Measurements from ENCODE around the gene INPPL1.

GRCh38 chr11:72226701-72227100 is 2.1 kb downstream of the INPPL1 start:
- TF ChIP-seq POLR2AphosphoS5 (IDR thresholded peaks at IDR 0.05): no peak
- no peak for TF ChIP-seq CTCF (IDR thresholded peaks at IDR 0.05)
- no peak for TF ChIP-seq POLR2A (IDR thresholded peaks at IDR 0.05)
- no peak for TF ChIP-seq EP300 (IDR thresholded peaks at IDR 0.05)

Data from sigmoid colon (tissue), 4 donors.